HT-29 (cell line): ENCODE results near the gene ACP4. TPM values are rescaled to one million over a fixed set of nuclear protein-coding genes. Genes with fewer than 3 reads are reported as not detected.
"Not testable (repeated sequence)": the region's sequence is repeated elsewhere in the genome, so short reads cannot be mapped to it uniquely, and the experiment has no call there.

Experiments
- DNase-seq: peaks from one replicate; pipeline ENCODE4 v3.0.0-alpha.2; 2015; ENCODE audit warnings: low spot score
- total RNA-seq: library from RNA; depleted of rRNA; stranded (reverse); fragments of >200 nt; shearing (Covaris generic); gene quantifications from 2 replicates; pipeline ENCODE4 v1.2.3, GENCODE V29; 2014

The ACP4 gene
- total RNA-seq, 1 experiment from 2014 or later: not detected

DNA sequence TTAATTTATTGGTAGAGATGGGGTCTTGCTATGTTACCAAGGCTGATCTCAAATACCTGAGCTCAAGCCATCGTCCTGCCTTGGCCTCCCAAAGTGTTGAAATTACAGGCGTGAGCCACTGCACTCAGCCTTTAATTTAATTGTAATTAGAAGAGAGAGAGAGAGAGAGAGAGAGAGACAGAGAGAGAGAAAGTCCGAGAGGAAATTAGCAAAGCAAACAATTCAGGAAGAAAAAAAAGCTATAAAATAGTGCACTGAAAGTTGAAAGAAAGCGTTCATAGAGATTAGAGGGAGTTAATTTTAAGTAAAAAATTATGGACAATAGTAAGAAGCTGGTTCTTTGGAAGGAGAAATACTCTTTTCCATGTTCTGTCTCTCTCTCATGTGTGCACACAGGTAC is 13.0 kb upstream of the ACP4 start:
- no peak for DNase-seq

GRCh38 chr19:50777830-50778303 is 12.3 kb upstream of the ACP4 start:
- no peak for DNase-seq

DNA sequence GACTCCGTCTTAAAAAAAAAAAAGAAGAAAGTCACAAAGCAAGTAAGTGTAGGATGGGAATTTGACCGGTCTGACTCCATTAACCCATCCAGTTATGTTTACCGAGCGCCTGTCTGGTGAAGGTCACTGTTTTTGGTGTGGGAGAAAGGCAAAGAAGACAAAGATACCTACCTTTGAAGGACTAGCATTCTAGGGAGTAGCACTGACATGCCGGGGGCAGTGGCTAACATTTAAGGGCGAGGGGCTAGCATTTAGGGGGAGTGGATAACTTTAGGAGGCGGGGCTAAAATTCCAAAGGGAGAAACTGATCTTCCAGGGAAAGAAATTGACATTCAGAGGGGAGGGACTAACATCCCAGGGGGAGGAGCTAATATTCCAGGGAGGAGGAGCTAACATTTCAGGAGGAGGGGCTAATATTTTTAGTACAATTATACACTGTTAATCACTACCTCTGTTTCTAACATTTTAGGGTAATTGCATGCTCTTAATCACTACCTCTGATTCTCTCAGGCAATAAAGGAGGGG is 11.2 kb upstream of the ACP4 start:
- DNase-seq: no peak

GRCh38 chr19:50779504-50780457 is 10.4 kb upstream of the ACP4 start:
- DNase-seq: no peak

DNA sequence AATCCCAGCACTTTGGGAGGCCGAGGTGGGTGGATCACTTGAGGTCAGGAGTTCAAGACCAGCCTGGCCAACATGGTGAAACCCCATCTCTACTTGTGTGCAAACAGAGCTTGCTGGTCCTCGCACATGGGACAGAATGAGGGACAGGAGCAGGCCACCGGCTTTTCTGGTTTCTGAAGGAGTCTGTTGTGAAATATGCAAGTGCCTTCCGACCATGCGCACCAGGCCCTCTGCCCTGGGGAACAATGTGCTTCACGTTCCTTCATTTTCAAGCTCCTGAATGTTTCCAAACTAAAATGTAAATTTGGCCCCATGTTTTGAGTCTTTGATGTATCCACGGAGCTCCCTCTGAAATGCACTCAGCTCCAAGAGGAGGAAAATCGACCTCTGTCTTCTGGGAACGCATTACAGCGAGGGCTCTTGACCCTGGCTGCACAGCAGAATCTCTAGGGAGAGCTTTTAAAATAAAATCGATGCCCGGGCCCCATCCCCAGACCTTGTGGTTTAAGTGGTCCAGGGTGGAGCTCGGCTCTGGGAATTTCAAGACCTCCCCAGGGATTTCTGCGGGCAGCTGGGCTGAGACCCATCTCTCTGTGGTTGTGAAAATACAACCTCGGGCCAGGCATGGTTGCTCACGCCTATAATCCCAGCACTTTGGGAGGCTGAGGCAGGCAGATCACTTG is 9.3 kb upstream of the ACP4 start:
- DNase-seq: no peak

DNA sequence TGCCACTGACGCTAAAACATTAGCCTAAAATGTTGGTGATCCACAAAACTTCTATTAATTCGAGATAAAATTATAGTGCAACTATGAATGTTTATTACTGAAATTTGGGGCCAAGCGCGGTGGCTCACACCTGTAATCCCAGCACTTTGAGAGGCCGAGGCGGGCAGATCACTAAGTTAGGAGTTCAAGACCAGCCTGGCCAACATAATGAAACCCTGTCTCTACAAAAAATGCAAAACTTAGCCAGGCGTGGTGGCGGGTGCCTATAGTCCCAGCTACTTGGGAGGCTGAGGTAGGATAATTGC is 6.4 kb upstream of the ACP4 start:
- not testable (repeated sequence) for DNase-seq

DNA sequence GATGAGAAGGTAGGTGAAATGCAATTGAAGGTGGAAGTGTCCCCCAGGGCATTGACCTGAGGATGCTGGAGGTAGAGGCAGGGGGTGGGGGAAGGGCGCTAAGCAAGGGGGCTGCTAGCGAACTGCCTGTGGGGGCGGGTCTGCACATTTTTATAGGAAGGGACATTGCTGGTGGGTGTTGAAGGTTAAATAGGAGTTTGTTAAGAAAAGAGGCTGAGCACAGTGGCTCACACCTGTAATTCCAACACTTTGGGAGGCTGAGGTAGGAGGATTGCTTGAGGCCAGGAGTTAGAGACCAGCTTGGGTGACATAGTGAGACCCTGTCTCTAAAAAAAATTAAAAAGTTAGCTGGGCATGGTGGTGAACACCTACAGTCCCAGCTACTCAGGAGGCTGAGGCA is 5.5 kb upstream of the ACP4 start:
- no peak for DNase-seq

DNA sequence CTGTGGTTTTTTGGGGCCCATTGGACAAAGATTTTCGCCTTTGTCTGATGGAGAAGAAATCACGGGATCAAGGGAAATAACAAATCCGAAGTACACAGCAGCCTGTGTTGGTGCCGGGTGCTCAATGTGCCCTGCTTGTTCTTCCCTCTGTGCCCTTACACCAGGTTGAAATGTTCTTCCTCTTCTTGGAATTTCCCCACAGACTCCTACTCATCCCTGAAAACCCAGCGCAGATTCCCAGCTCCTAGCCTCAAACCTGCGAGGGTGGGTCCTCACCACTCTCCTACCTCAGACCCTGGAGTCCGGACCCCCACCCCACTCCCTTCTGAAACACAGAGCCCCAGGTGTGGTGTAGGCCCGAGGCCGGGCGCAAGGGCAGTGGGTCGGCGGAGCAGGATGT is 4.9 kb upstream of the ACP4 start:
- no peak for DNase-seq

GRCh38 chr19:50790922-50791467 is 780 bp downstream of the ACP4 start:
- no peak for DNase-seq

DNA sequence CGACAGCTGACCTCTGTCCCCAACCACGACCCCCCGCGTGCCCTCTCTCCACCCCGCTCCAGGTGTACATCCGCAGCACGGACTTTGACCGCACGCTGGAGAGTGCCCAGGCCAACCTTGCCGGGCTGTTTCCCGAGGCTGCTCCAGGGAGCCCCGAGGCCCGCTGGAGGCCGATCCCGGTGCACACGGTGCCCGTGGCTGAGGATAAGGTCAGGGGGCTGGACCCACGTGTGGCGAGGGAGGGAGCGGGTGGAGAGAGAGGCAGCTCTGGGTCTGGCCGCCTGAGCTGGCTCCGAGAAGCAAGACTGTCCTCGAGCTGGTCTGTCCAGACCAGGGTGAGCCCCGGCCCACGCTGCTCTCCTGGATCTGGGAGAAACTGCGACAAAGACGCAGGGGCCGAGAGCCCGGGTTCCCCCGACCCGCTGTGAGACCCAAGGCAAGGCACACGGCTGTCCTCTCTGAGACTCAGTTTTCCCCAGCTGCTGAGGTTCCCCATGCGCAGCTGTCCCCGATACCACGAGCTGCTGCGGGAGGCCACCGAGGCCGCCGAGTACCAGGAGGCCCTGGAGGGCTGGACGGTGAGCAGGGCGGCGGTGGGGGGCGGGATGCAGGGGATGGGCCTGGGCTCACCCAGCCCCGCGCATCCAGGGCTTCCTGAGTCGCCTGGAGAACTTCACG is 1.5 kb downstream of the ACP4 start:
- DNase-seq: no peak

DNA sequence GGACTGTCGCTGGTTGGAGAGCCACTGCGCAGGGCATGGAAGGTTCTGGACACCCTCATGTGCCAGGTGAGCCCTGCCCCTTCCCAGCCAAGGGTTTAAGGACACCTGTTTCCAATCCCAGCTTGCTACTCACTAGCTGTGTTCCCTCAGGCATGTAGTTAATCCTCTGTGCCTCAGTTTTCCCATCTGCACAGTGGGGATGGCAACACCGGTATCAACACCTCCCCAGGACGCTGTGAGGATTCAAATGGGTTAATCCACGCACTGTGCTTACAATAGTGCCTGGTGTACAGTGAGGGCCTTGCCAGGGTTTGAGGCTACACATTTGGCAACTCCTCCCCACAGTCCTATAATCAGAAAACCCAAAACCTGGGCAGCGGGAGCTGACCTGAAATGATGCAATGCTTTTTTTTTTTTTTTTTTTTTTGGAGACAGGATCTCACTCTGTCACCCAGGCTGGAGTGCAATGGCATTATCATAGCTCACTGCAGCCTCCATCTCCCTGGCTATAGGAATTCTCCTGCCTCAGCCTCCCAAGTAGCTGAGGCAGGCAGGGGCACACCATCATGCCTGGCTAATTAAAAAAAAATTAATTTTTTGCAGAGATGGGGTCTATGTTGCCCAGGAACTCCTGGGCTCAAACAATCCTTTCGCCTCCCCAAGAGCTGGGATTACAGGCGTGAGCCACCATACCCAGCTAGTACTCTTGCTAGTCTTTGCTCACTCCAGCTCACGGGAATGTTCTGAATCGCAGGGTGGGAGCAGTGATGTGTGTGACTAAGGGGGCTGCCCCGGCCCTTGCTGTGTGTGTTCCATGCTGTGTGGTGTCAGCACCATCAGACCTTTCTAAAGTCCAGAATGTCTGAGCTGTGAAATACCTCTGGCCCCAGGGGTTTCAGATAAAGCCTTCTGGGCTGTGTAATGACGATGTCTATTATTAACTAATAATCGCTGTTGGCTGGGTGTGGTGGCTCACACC is 2.3 kb downstream of the ACP4 start:
- no peak for DNase-seq

DNA sequence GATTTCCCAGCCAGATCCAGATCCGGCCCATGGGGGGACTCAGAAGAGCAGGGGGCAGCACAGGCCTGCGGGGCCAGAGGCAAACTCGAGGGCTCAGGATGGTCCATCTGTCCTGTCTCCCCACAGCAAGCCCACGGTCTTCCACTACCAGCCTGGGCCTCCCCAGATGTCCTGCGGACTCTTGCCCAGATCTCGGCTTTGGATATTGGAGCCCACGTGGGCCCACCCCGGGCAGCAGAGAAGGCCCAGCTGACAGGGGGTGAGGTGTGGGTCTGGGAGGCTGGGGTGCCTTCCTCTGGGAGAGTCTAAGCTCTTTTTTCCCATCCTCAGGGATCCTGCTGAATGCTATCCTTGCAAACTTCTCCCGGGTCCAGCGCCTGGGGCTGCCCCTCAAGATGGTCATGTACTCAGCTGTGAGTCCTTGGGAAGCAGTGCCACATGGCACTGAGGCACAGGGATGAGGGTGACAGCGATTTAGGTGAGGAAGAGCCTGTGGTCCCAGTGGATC is 3.4 kb downstream of the ACP4 start:
- DNase-seq: no peak

GRCh38 chr19:50794074-50794875 is 4.1 kb downstream of the ACP4 start:
- DNase-seq: peak; percentile 88

DNA sequence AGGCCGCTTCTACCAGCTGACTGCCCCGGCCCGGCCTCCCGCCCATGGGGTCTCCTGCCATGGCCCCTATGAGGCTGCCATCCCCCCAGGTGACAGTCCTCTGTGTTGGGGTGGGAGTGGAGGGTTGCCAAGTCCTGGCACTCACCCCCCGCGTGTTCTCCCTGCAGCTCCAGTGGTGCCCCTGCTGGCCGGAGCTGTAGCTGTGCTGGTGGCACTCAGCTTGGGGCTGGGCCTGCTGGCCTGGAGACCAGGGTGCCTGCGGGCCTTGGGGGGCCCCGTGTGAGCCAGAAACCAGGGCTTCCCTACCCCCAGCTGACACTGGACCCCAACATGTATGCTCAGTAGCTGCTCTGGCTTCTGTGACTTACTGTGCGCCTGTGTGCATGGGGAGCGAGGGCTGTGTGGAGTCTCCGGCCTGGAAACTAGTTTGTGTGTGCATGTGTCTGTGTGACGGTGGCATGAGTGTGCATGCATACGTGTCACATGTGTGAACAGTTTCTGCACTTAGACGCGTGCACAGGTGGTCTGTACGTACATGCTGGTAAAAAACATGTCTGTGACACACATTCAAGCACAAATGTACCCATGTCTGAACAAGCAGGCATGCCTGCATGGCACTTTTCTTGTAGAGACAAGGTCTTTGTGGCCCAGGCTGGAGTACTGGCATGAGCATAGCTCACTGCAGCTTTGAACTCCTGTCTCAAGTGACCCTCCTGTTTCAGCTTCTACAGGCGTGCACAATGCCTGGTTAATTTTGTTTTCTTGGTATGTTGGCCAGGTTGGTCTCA is 4.9 kb downstream of the ACP4 start:
- DNase-seq: peak; percentile 74

DNA sequence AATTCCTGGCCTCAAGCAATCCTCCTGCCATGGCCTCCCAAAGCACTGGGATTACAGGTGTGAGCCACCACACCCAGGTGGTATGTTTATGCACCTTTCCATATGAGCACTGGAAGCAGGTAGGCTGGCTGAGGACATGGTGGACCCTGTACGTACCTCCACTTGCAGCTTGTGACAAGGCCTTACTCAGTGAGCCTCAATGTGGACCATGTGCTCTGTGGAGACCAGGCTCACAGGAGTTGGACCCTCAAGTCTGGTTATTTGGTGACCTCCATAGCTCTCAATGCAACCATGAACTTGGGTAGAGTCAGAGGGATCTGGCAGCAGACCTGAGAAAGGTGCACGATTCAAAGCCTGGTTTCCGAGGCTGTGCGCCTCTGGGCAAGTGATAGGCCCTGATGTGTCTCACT is 5.5 kb downstream of the ACP4 start:
- no peak for DNase-seq

GRCh38 chr19:50796128-50796633 is 6.0 kb downstream of the ACP4 start:
- peak; percentile 56 for DNase-seq

DNA sequence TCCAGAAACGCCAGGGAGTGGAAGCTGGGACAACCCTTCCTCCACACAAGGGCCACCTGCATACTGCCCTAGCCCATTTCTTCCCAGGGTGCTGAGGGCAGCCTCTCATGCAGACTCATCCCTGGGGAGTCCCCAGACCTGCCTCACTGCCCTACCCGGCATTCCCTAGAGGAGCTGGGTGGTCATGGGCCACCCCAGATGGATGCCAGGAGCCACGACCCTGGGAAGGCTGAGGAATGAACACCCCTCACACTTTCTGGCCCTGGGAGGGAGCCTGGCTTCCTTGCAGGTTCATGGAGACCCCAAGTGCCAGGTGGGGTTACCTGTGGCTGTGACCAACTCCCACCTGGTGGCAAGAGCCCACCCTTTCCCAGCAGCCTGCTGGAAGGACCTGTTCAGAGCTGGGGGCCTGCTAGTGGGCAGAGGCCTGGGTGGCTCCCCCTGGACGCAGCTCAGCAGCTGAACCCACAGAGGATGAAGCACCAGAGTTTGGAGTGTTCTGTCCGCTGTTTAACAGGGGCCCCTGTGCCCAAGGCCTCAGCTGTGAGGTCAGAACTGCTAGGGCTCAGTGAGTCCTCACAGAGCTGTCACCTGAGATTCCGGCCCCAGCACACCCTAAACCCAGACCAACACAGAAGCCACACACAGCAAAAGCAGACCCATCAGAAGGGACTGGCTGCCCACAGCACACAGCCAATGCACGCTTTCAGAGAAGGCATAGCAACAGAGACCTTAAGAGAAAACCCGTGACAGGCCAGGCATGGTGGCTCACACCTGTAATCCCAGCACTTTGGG is 6.6 kb downstream of the ACP4 start:
- DNase-seq: no peak

DNA sequence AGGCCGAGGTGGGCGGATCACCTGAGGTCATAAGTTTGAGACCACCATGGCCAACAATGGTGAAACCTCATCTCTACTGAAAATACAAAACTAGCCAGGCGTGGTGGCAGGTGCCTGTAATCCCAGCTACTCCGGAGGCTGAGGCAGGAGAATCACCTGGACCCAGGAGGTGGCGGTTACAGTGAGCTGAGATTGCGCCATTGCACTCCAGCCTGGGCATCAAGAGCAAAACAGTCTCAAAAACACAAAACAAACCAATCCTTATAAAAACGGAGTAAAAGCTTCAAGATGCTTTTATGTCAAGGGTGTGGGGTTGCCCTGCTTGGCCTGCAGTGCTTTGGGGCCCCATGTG is 7.2 kb downstream of the ACP4 start:
- DNase-seq: no peak
